Superior temporal gyrus (tissue), 1 donor: ENCODE results near the gene ANP32D.
A peak's percentile ranks its signal among the peaks of the same experiment; 100 is the strongest.
"Not testable (repeated sequence)": the region's sequence is repeated elsewhere in the genome, so short reads cannot be mapped to it uniquely, and the experiment has no call there.

Source experiments
- DNase-seq: peaks from one replicate; pipeline ENCODE4 v3.0.0-alpha.2; 2016; ENCODE audit errors: extremely low spot score

ANP32D gene

GRCh38 chr12:48472259-48472658 is at the start of gene ANP32D:
Gene ANP32D, plus strand, starts transcription at chr12:48472559. Its CDS starts 106 bp downstream, at chr12:48472665.
- no peak for DNase-seq

GRCh38 chr12:48423171-48423570 is 49.2 kb upstream of the ANP32D start:
- peak; percentile 4 for DNase-seq

DNA sequence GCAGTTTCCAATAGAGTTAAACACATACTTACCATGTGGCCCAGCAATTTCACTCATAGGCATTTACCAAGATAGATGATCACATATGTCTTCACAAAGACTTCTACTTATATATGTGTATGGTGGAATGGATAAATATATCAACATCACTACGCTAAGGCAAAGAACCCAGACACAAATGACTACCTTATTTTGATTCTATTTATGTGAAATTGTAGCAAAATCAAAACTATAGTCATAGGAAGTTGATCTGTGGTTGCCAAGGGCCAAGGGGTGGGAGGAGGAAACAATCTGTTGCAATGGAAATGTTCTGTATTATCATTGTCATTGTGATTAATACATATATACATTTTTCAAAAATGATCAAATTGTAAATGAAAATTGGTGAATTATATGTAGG is 47.7 kb upstream of the ANP32D start:
- DNase-seq: peak; percentile 4

- not testable (repeated sequence) for DNase-seq
Measured at GRCh38 chr12:48434016-48434415, 38.3 kb upstream of the ANP32D start.

- DNase-seq: no peak
Measured at GRCh38 chr12:48441069-48441468, 31.3 kb upstream of the ANP32D start.

DNA sequence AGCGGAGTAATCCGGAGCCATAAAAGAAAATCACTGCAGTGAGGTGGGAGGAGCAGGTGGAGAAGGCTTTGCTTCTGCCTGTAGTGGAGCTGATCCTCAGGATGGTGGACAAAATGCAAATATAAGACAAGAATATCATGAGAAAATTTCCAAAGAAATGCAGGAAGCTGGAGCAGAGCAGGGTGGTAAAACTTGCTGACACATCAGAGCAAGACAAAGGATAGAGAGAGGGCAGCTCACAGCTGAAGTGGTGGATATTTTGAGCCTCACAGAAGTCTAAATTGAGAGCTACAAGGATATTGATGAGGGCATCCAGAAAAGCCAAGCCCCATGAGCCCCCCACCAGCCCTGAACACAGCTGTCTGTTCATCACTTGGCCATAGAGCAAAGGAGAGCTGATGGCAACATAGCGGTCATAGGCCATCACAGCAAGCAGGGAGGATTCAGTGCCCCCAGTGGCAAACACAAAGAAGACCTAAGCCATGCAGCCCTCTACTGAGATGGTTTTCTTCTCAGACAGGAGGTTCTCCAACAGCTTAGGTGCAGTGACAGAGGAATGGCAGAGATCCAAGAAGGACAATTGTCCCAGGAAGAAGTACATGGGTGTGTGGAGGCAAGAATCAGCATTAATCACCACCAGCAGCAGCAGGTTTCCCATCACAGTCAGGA is 30.0 kb upstream of the ANP32D start:
- DNase-seq: no peak

DNA sequence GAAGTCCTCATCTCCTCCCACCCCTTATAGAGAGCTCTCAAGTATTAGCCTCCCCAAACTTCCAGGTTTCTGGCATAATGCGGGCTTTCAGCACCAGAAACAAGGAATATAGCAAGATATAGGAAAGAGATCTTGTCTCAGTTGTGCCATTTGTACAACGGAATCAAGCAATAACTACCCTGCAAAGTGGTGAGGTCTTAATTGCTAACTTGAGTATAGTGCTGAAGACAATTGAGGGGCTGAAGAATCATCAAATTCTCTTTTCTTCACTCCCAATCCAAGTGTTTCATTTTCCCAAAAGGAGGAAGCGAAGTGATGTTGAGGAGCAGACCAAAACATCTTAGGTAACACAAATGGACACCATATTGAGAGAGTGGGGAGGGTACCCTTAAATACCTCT is 26.8 kb upstream of the ANP32D start:
- DNase-seq: no peak

DNA sequence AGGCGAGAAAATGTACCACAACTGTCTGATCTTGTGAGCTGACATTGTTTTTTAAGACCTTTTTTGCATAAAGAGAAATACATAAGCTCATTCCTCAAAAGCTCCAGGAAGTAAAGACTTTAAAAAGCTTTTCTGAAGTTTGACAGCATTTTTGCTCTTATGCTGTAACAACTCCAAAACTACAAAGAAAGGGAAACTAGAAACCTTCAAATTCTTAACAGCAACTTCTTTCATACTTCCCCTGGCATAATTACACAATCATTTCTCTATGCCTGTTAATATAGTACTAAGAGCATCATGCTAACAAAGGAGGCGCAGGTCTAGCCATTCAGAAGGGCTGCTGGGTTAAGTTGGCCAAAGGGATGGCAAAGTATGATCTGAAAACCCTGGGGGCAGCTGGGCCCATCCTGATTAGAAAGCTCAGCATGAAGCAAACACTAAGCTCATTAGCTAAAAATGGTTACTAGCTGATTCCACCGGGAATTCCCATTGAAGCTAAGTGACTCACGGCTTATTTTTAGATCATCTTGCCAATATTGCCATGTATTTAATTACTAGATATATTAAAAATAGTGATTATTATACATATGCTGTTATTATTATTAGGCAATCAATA is 26.1 kb upstream of the ANP32D start:
- DNase-seq: no peak

DNA sequence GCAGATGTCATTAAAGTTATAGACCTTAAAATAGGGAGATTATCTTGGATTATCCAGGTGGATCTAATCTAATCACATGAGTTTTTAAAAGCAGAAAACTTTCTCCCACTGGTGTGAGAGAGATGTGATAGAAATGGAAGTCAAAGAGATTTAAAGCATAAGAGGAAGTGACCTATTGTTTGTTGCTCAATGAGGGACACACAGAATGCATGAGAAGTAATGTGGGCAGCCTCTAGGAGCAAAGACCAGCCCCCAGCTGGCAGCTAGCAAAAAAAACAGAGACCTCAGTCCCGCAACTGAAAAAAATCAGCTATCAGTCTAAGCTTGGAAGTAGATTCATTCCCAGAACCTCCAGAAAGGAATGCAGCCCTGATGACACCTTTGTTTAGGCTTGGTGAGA is 24.6 kb upstream of the ANP32D start:
- no peak for DNase-seq

GRCh38 chr12:48451372-48451771 is 21.0 kb upstream of the ANP32D start:
- no peak for DNase-seq

- not testable (repeated sequence) for DNase-seq
Measured at GRCh38 chr12:48452961-48453360, 19.4 kb upstream of the ANP32D start.

- peak; percentile 38 for DNase-seq
Measured at GRCh38 chr12:48454667-48455066, 17.7 kb upstream of the ANP32D start.

GRCh38 chr12:48455116-48455515 is 17.2 kb upstream of the ANP32D start:
- DNase-seq: no peak

- DNase-seq: no peak
Measured at GRCh38 chr12:48459259-48459658, 13.1 kb upstream of the ANP32D start.

- not testable (repeated sequence) for DNase-seq
Measured at GRCh38 chr12:48469027-48469426, 3.3 kb upstream of the ANP32D start.

DNA sequence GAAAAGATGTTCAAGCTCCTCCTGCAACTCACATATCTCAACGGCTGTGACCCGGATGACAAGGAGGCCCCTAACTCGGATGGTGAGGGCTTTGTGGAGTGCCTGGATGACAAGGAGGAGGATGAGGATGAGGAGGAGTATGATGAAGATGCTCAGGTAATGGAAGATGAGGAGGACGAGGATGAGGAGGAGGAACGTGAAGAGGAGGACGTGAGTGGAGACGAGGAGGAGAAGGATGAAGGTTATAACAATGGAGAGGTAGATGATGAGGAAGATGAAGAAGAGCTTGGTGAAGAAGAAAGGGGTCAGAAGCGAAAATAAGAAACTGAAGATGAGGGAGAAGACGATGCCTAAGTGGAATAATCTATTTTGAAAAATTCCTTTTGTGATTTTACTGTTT is 702 bp downstream of the ANP32D start:
- DNase-seq: no peak

GRCh38 chr12:48474497-48474896 is 2.1 kb downstream of the ANP32D start:
- not testable (repeated sequence) for DNase-seq

GRCh38 chr12:48482198-48482597 is 9.8 kb downstream of the ANP32D start, which contains the start of gene C12orf54:
Gene C12orf54, plus strand, starts transcription at chr12:48482498. Its CDS starts 799 bp downstream, at chr12:48483297.
- no peak for DNase-seq

DNA sequence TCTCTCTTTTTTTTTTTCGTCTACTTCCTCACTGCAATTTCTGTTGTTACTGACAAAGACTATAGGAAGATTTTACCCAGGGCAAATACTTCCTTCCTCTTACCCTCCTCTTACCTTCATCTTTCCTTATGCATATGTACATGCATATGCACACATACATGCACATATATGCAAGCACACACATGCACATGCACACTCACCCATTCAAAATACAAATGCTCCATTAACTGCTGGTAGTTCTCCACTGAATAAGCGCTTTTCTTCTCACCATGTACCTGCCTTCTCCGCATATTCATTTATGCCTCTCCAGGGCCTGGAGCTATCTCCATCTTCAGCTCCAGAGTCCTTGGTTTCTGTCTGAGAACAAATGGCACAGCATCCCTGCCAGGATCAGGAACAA is 10.6 kb downstream of the ANP32D start:
- no peak for DNase-seq

DNA sequence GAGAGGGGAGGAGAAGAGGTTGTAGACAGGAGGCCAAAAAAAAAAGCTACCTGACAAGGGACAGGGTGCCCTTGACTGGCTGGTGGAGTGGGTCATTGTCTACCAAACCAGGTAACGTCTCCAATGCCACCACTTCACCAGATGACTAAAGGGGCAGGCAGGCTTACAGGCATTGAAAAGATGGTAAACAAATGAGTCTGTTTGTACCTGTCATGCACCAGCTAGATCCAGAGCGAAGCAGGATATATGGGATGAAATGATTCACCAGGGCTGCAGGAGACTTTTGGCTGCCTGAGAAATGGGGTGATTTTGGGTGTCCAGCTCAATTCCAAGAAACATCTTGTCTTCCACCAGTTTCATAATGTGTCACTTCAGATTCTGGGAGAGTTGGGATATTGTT is 13.9 kb downstream of the ANP32D start:
- DNase-seq: no peak

DNA sequence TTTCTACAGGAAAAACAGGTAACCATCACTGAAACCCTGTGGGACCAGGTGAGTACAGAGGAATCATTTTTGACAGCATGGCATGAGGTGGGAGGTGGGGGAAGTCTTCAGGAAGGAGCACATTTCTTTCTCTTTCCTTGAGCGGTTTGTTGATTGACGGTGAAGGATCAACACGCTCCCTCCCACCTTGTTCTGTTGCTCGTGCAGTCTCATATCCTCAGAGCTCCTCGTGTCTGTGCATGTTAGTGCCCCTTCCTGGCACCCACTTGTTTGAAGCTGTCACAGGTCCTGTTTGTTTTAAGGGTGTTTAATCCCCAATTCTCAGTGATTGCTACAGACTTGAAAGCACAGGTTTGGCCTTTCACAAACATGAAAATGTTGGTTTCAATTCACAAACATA is 14.3 kb downstream of the ANP32D start:
- DNase-seq: no peak

GRCh38 chr12:48489012-48489411 is 16.7 kb downstream of the ANP32D start:
- no peak for DNase-seq

GRCh38 chr12:48489456-48489855 is 17.1 kb downstream of the ANP32D start:
- not testable (repeated sequence) for DNase-seq
